HG02678 (cell line): ENCODE results near the gene CYP27C1.

Source experiments
- ATAC-seq: cut with Tn5 transposase; IDR thresholded peaks from one replicate; pipeline ENCODE4 v1.9.1; 2021; ENCODE audit warnings: mild to moderate bottlenecking, moderate library complexity; ENCODE audit not compliant: unreplicated experiment

CYP27C1 gene

GRCh38 chr2:127157651-127158485 lies 62.2 kb downstream of the CYP27C1 start:
- ATAC-seq: no peak

GRCh38 chr2:127157114-127157513 lies 63.0 kb downstream of the CYP27C1 start:
- no peak for ATAC-seq

GRCh38 chr2:127155947-127156346 lies 64.2 kb downstream of the CYP27C1 start:
- no peak for ATAC-seq

GRCh38 chr2:127155028-127155581 lies 65.0 kb downstream of the CYP27C1 start:
- ATAC-seq: no peak

- ATAC-seq: no peak
Observed at GRCh38 chr2:127154396-127154795, 65.7 kb downstream of the CYP27C1 start.

GRCh38 chr2:127153691-127154158 lies 66.4 kb downstream of the CYP27C1 start:
- no peak for ATAC-seq

GRCh38 chr2:127150996-127151395 lies 69.1 kb downstream of the CYP27C1 start:
- no peak for ATAC-seq

GRCh38 chr2:127149384-127149783 lies 70.7 kb downstream of the CYP27C1 start:
- no peak for ATAC-seq

- ATAC-seq: no peak
Observed at GRCh38 chr2:127146820-127147502, 73.1 kb downstream of the CYP27C1 start.

- no peak for ATAC-seq
Observed at GRCh38 chr2:127146071-127146725, 73.9 kb downstream of the CYP27C1 start.

- ATAC-seq: no peak
Observed at GRCh38 chr2:127145280-127145895, 74.7 kb downstream of the CYP27C1 start.

- ATAC-seq: no peak
Observed at GRCh38 chr2:127143841-127144782, 76.0 kb downstream of the CYP27C1 start.

GRCh38 chr2:127142663-127143630 lies 77.2 kb downstream of the CYP27C1 start:
- no peak for ATAC-seq

- no peak for ATAC-seq
Observed at GRCh38 chr2:127140538-127140937, 79.6 kb downstream of the CYP27C1 start.

- no peak for ATAC-seq
Observed at GRCh38 chr2:127139766-127140165, 80.3 kb downstream of the CYP27C1 start.

- ATAC-seq: no peak
Observed at GRCh38 chr2:127138281-127138680, 81.8 kb downstream of the CYP27C1 start.

- ATAC-seq: no peak
Observed at GRCh38 chr2:127137741-127138140, 82.4 kb downstream of the CYP27C1 start.

GRCh38 chr2:127137225-127137624 lies 82.9 kb downstream of the CYP27C1 start:
- ATAC-seq: no peak
